Activated T-helper 17 cell treated with anti-CD3 and anti-CD28 coated beads, Interleukin-2, amount 50 U/mL, for 72 hours (primary cell): Measurements from ENCODE around the gene NTRK2. TPM values are rescaled to one million over a fixed set of nuclear protein-coding genes. Genes with fewer than 3 reads are reported as not detected.

Source experiments
- ATAC-seq: fragments of 150-1000 bp; cut with Tn5 transposase; replicated peaks from 2 replicates; pipeline ENCODE4 v1.10.0; 2021; ENCODE audit warnings: mild to moderate bottlenecking, moderate library complexity
- H3K27ac Mint-ChIP-seq: one replicate; pipeline ENCODE4 v1.8.0; 2022; ENCODE audit warnings: mixed read lengths
- H3K27me3 Mint-ChIP-seq: one replicate; pipeline ENCODE4 v1.8.0; 2022; ENCODE audit warnings: mixed read lengths
- H3K36me3 Mint-ChIP-seq: one replicate; pipeline ENCODE4 v1.8.0; 2022; ENCODE audit warnings: low read depth, mild to moderate bottlenecking, mixed read lengths
- H3K4me1 Mint-ChIP-seq: one replicate; pipeline ENCODE4 v1.8.0; 2022; ENCODE audit warnings: mixed read lengths
- H3K4me3 Mint-ChIP-seq: one replicate; pipeline ENCODE4 v1.8.0; 2022; ENCODE audit warnings: mild to moderate bottlenecking, mixed read lengths
- H3K9me3 Mint-ChIP-seq: one replicate; pipeline ENCODE4 v1.8.0; 2022; ENCODE audit warnings: mixed read lengths
- total RNA-seq, 2 donors: library from RNA; stranded (reverse); gene quantifications; one replicate each; pipeline ENCODE4 v1.2.3, GENCODE V29; 2022

The NTRK2 gene
- total RNA-seq, 2 donors from 2014 or later, result 9.6 to 9.9 TPM

- H3K27ac Mint-ChIP-seq, result peak overlapping the region; percentile 84
- H3K4me3 Mint-ChIP-seq, result peak overlapping the region; percentile 55
- ATAC-seq, result no peak
- H3K27me3 Mint-ChIP-seq, result no peaks in the 10 kb centered on the region
- peaks cover 5% of the 10 kb centered on the region for H3K36me3 Mint-ChIP-seq
- H3K4me1 Mint-ChIP-seq, result peaks cover 42% of the 10 kb centered on the region
- peaks cover 6% of the 10 kb centered on the region for H3K9me3 Mint-ChIP-seq
These were observed 90.3 kb downstream of the NTRK2 start for GRCh38 chr9:84759804-84760203.

GRCh38 chr9:84761137-84761808 is 91.7 kb downstream of the NTRK2 start:
- peaks cover 5% of the 10 kb centered on the region for H3K36me3 Mint-ChIP-seq
- H3K4me1 Mint-ChIP-seq, result peaks cover 29% of the 10 kb centered on the region
- H3K4me3 Mint-ChIP-seq, result peak overlapping the region; percentile 55
- no peaks in the 10 kb centered on the region for H3K27me3 Mint-ChIP-seq
- peaks cover 6% of the 10 kb centered on the region for H3K9me3 Mint-ChIP-seq
- peak; percentile 82 for ATAC-seq
- peak overlapping the region; percentile 18 for H3K27ac Mint-ChIP-seq

GRCh38 chr9:84772511-84772910 is 103.0 kb downstream of the NTRK2 start:
- Mint-ChIP-seq H3K9me3 (no peaks in the 10 kb centered on the region), H3K27ac (peak overlapping the region; percentile 12), H3K4me3 (no peak overlapping the region), H3K27me3 (no peaks in the 10 kb centered on the region), H3K4me1 (peaks cover 4% of the 10 kb centered on the region), H3K36me3 (no peaks in the 10 kb centered on the region)
- ATAC-seq, result no peak

- Mint-ChIP-seq H3K9me3 (no peaks in the 10 kb centered on the region), H3K4me3 (no peak overlapping the region), H3K36me3 (no peaks in the 10 kb centered on the region), H3K27ac (peak overlapping the region; percentile 12), H3K4me1 (peaks cover 4% of the 10 kb centered on the region), H3K27me3 (no peaks in the 10 kb centered on the region)
- no peak for ATAC-seq
These were observed 103.5 kb downstream of the NTRK2 start for GRCh38 chr9:84773022-84773421.

- no peak overlapping the region for H3K27ac Mint-ChIP-seq
- no peaks in the 10 kb centered on the region for H3K27me3 Mint-ChIP-seq
- no peak for ATAC-seq
- H3K4me1 Mint-ChIP-seq, result peaks cover 4% of the 10 kb centered on the region
- no peaks in the 10 kb centered on the region for H3K9me3 Mint-ChIP-seq
- H3K4me3 Mint-ChIP-seq, result no peak overlapping the region
- no peaks in the 10 kb centered on the region for H3K36me3 Mint-ChIP-seq
These were observed 105.6 kb downstream of the NTRK2 start for GRCh38 chr9:84775056-84775643.

- no peaks in the 10 kb centered on the region for H3K36me3 Mint-ChIP-seq
- no peak overlapping the region for H3K4me3 Mint-ChIP-seq
- no peaks in the 10 kb centered on the region for H3K4me1 Mint-ChIP-seq
- no peak overlapping the region for H3K27ac Mint-ChIP-seq
- no peak for ATAC-seq
- peaks cover 4% of the 10 kb centered on the region for H3K27me3 Mint-ChIP-seq
- H3K9me3 Mint-ChIP-seq, result no peaks in the 10 kb centered on the region
These were observed 109.0 kb downstream of the NTRK2 start for GRCh38 chr9:84778570-84778969.

GRCh38 chr9:84779883-84780282 is 110.4 kb downstream of the NTRK2 start:
- ATAC-seq, result no peak
- Mint-ChIP-seq H3K9me3 (no peaks in the 10 kb centered on the region), H3K4me3 (no peak overlapping the region), H3K27me3 (peaks cover 6% of the 10 kb centered on the region), H3K36me3 (no peaks in the 10 kb centered on the region), H3K27ac (no peak overlapping the region), H3K4me1 (no peaks in the 10 kb centered on the region)

- Mint-ChIP-seq H3K4me1 (no peaks in the 10 kb centered on the region), H3K27me3 (peaks cover 10% of the 10 kb centered on the region), H3K27ac (no peak overlapping the region), H3K4me3 (no peak overlapping the region), H3K9me3 (no peaks in the 10 kb centered on the region), H3K36me3 (no peaks in the 10 kb centered on the region)
- no peak for ATAC-seq
These were observed 110.9 kb downstream of the NTRK2 start for GRCh38 chr9:84780385-84780784.

GRCh38 chr9:84781458-84781857 is 111.9 kb downstream of the NTRK2 start:
- H3K9me3 Mint-ChIP-seq, result no peaks in the 10 kb centered on the region
- no peak overlapping the region for H3K27ac Mint-ChIP-seq
- H3K4me3 Mint-ChIP-seq, result no peak overlapping the region
- no peak for ATAC-seq
- no peaks in the 10 kb centered on the region for H3K36me3 Mint-ChIP-seq
- H3K4me1 Mint-ChIP-seq, result no peaks in the 10 kb centered on the region
- peaks cover 10% of the 10 kb centered on the region for H3K27me3 Mint-ChIP-seq

- H3K36me3 Mint-ChIP-seq, result no peaks in the 10 kb centered on the region
- H3K4me3 Mint-ChIP-seq, result no peak overlapping the region
- no peaks in the 10 kb centered on the region for H3K4me1 Mint-ChIP-seq
- ATAC-seq, result no peak
- H3K27ac Mint-ChIP-seq, result no peak overlapping the region
- H3K27me3 Mint-ChIP-seq, result peaks cover 10% of the 10 kb centered on the region
- H3K9me3 Mint-ChIP-seq, result no peaks in the 10 kb centered on the region
These were observed 112.7 kb downstream of the NTRK2 start for GRCh38 chr9:84781931-84782866.

- Mint-ChIP-seq H3K27ac (no peak overlapping the region), H3K4me3 (no peak overlapping the region), H3K4me1 (no peaks in the 10 kb centered on the region), H3K36me3 (no peaks in the 10 kb centered on the region), H3K27me3 (peaks cover 10% of the 10 kb centered on the region), H3K9me3 (no peaks in the 10 kb centered on the region)
- ATAC-seq, result no peak
These were observed 116.4 kb downstream of the NTRK2 start for GRCh38 chr9:84785792-84786547.

- Mint-ChIP-seq H3K27ac (no peak overlapping the region), H3K36me3 (no peaks in the 10 kb centered on the region), H3K4me1 (no peaks in the 10 kb centered on the region), H3K27me3 (peaks cover 5% of the 10 kb centered on the region), H3K9me3 (no peaks in the 10 kb centered on the region), H3K4me3 (no peak overlapping the region)
- ATAC-seq, result no peak
These were observed 119.4 kb downstream of the NTRK2 start for GRCh38 chr9:84788803-84789462.

- Mint-ChIP-seq H3K4me1 (no peaks in the 10 kb centered on the region), H3K36me3 (no peaks in the 10 kb centered on the region), H3K4me3 (no peak overlapping the region), H3K9me3 (no peaks in the 10 kb centered on the region), H3K27ac (no peak overlapping the region), H3K27me3 (peaks cover 7% of the 10 kb centered on the region)
- ATAC-seq, result no peak
These were observed 119.9 kb downstream of the NTRK2 start for GRCh38 chr9:84789463-84789830.

GRCh38 chr9:84791643-84792042 is 122.1 kb downstream of the NTRK2 start:
- no peak overlapping the region for H3K27ac Mint-ChIP-seq
- no peaks in the 10 kb centered on the region for H3K9me3 Mint-ChIP-seq
- ATAC-seq, result no peak
- H3K36me3 Mint-ChIP-seq, result no peaks in the 10 kb centered on the region
- H3K4me1 Mint-ChIP-seq, result no peaks in the 10 kb centered on the region
- no peak overlapping the region for H3K4me3 Mint-ChIP-seq
- peaks cover 3% of the 10 kb centered on the region for H3K27me3 Mint-ChIP-seq
